Neural cell (in vitro differentiated cells): ENCODE data around the gene HIVEP3. TPM values are rescaled to one million over a fixed set of nuclear protein-coding genes. Genes with fewer than 3 reads are reported as not detected.

ENCODE experiments used
- H2AFZ ChIP-seq: fragments of 200-600, 300-800 bp; sonication (generic), shearing (Covaris generic); 2 replicates; pipeline ENCODE4 v1.6.0; 2014; ENCODE audit warnings: low read depth, mild to moderate bottlenecking, antibody characterized with exemption, low read length, moderate library complexity
- H3F3A ChIP-seq: fragments of 200-600 bp; shearing (Covaris generic); 2 replicates; pipeline ENCODE4 v1.6.1; 2016; ENCODE audit warnings: mild to moderate bottlenecking, moderate library complexity, mixed read lengths, antibody characterized with exemption, low read length; ENCODE audit not compliant: insufficient read depth, poor library complexity, severe bottlenecking
- H3K27ac ChIP-seq: fragments of 200-600, 300-800 bp; sonication (generic), shearing (Covaris generic); 2 replicates; pipeline ENCODE4 v1.5.1; 2014; ENCODE audit warnings: mild to moderate bottlenecking, low read length, moderate library complexity
- H3K27me3 ChIP-seq: fragments of 300-800, 200-600 bp; sonication (generic), shearing (Covaris generic); 2 replicates; pipeline ENCODE4 v1.6.0; 2014; ENCODE audit warnings: mild to moderate bottlenecking, low read depth, low read length, moderate library complexity; ENCODE audit not compliant: insufficient read depth
- H3K36me3 ChIP-seq: fragments of 300-800, 200-600 bp; sonication (generic), shearing (Covaris generic); 2 replicates; pipeline ENCODE4 v1.5.1; 2014; ENCODE audit warnings: mild to moderate bottlenecking, antibody characterized with exemption, low read length, moderate library complexity; ENCODE audit not compliant: insufficient read depth
- H3K4me2 ChIP-seq: fragments of 300-800, 200-600 bp; sonication (generic), shearing (Covaris generic); 2 replicates; pipeline ENCODE4 v1.6.0; 2014; ENCODE audit warnings: mild to moderate bottlenecking, low read length
- H3K4me3 ChIP-seq: fragments of 300-800, 200-600 bp; sonication (generic), shearing (Covaris generic); 2 replicates; pipeline ENCODE4 v1.5.1; 2014; ENCODE audit warnings: mild to moderate bottlenecking, low read length, moderate library complexity
- H3K79me2 ChIP-seq: fragments of 200-600 bp; shearing (Covaris generic); replicated peaks from 2 replicates; pipeline ENCODE4 v1.6.0; 2014; ENCODE audit warnings: mild to moderate bottlenecking, low read length, moderate library complexity; ENCODE audit not compliant: insufficient read depth
- H3K9ac ChIP-seq: fragments of 300-800, 200-600 bp; sonication (generic), shearing (Covaris generic); 2 replicates; pipeline ENCODE4 v1.6.1; 2016; ENCODE audit warnings: mild to moderate bottlenecking, low read length, mixed read lengths
- H3K9me2 ChIP-seq: fragments of 200-600 bp; shearing (Covaris generic); 2 replicates; pipeline ENCODE4 v1.6.1; 2016; ENCODE audit warnings: mild to moderate bottlenecking, low read length, mixed read lengths; ENCODE audit not compliant: insufficient read depth
- H3K9me3 ChIP-seq: fragments of 200-600, 300-800 bp; sonication (generic), shearing (Covaris generic); 2 replicates; pipeline ENCODE4 v1.6.1; 2016; ENCODE audit warnings: mild to moderate bottlenecking, mixed run types, low read length, moderate library complexity, mixed read lengths
- H4K20me1 ChIP-seq: fragments of 200-600 bp; shearing (Covaris generic); 2 replicates; pipeline ENCODE4 v1.6.1; 2016; ENCODE audit warnings: mild to moderate bottlenecking, mixed run types; ENCODE audit not compliant: insufficient read depth
- EP300 ChIP-seq: fragments of 450-650 bp; conservative IDR thresholded peaks from 2 replicates; pipeline ENCODE4 v1.6.1; 2014; ENCODE audit warnings: antibody characterized with exemption, mild to moderate bottlenecking, moderate library complexity; ENCODE audit not compliant: poor library complexity, severe bottlenecking
- EZH2 ChIP-seq: fragments of 200-600, 300-800 bp; shearing (Covaris generic), sonication (generic); IDR thresholded peaks from 2 replicates; pipeline ENCODE4 v1.6.1; 2014; ENCODE audit warnings: antibody characterized with exemption, low read length, borderline replicate concordance, mild to moderate bottlenecking; ENCODE audit not compliant: insufficient read depth, poor library complexity, severe bottlenecking
- MXI1 ChIP-seq: fragments of 450-650 bp; conservative IDR thresholded peaks from 2 replicates; pipeline ENCODE4 v1.6.1; 2014; ENCODE audit warnings: antibody characterized with exemption, mild to moderate bottlenecking; ENCODE audit not compliant: poor library complexity, severe bottlenecking
- POLR2AphosphoS5 ChIP-seq: IDR thresholded peaks from 2 replicates; pipeline ENCODE4 v1.6.1; 2012
- RAD21 ChIP-seq: fragments of 450-650 bp; conservative IDR thresholded peaks from 2 replicates; pipeline ENCODE4 v1.6.1; 2014; ENCODE audit warnings: antibody characterized with exemption, mild to moderate bottlenecking, moderate library complexity
- SMC3 ChIP-seq: fragments of 450-650 bp; conservative IDR thresholded peaks from 2 replicates; pipeline ENCODE4 v1.6.1; 2014; ENCODE audit warnings: antibody characterized with exemption, mild to moderate bottlenecking, moderate library complexity; ENCODE audit not compliant: poor library complexity
- TAF1 ChIP-seq: IDR thresholded peaks from 2 replicates; pipeline ENCODE4 v1.6.1; 2012; ENCODE audit warnings: low read depth
- polyA plus RNA-seq: library from polyadenylated mRNA; depleted of rRNA; stranded (reverse); fragments of >200 nt; gene quantifications from 2 replicates; pipeline ENCODE4 v1.2.3, GENCODE V29; 2014
- TF ChIP-seq, protein P1 (sequence below): fragments of 450-650 bp; IDR thresholded peaks from 2 replicates; pipeline ENCODE4 v1.5.1; 2014; ENCODE audit warnings: antibody characterized with exemption, mild to moderate bottlenecking, moderate library complexity; ENCODE audit not compliant: poor library complexity, severe bottlenecking
- TF ChIP-seq, protein P2 (sequence below): IDR thresholded peaks from 2 replicates; pipeline ENCODE4 v1.6.1; 2012; ENCODE audit warnings: borderline replicate concordance

Gene HIVEP3
- polyA plus RNA-seq, 1 donor from 2014 or later, result 2.6 TPM

DNA sequence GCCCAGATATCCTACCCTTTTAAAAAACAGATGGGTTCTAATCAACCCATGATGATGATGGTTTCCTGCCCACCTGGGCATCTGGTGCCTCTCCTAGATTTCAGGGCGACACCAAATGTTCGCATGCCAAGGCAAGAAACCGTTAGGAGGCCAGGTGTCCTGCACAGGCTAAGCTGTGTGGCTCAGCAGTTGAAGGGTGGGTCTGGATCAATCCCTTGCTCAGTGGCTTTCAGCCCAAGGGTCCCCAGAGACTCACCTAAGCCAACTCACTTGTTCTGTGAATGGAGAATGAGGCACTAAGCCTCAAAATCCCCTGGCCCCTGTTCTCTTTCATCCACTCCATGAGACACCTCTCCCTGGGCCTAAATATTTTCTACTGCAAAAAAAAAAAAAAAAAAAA lies 265.1 kb downstream of the HIVEP3 start:
- H3K27me3 ChIP-seq, result no peaks in the 10 kb centered on the region
- H2AFZ ChIP-seq, result no peak overlapping the region
- H3K36me3 ChIP-seq, result no peaks in the 10 kb centered on the region
- no peak overlapping the region for H3K4me2 ChIP-seq
- no peaks in the 10 kb centered on the region for H3K9me2 ChIP-seq
- TF ChIP-seq EP300 (no peak), RAD21 (no peak), EZH2 (no peak), SMC3 (no peak), TAF1 (no peak), MXI1 (no peak)
- TF ChIP-seq, protein P1, sequence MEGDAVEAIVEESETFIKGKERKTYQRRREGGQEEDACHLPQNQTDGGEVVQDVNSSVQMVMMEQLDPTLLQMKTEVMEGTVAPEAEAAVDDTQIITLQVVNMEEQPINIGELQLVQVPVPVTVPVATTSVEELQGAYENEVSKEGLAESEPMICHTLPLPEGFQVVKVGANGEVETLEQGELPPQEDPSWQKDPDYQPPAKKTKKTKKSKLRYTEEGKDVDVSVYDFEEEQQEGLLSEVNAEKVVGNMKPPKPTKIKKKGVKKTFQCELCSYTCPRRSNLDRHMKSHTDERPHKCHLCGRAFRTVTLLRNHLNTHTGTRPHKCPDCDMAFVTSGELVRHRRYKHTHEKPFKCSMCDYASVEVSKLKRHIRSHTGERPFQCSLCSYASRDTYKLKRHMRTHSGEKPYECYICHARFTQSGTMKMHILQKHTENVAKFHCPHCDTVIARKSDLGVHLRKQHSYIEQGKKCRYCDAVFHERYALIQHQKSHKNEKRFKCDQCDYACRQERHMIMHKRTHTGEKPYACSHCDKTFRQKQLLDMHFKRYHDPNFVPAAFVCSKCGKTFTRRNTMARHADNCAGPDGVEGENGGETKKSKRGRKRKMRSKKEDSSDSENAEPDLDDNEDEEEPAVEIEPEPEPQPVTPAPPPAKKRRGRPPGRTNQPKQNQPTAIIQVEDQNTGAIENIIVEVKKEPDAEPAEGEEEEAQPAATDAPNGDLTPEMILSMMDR, result no peak
- TF ChIP-seq, protein P2, sequence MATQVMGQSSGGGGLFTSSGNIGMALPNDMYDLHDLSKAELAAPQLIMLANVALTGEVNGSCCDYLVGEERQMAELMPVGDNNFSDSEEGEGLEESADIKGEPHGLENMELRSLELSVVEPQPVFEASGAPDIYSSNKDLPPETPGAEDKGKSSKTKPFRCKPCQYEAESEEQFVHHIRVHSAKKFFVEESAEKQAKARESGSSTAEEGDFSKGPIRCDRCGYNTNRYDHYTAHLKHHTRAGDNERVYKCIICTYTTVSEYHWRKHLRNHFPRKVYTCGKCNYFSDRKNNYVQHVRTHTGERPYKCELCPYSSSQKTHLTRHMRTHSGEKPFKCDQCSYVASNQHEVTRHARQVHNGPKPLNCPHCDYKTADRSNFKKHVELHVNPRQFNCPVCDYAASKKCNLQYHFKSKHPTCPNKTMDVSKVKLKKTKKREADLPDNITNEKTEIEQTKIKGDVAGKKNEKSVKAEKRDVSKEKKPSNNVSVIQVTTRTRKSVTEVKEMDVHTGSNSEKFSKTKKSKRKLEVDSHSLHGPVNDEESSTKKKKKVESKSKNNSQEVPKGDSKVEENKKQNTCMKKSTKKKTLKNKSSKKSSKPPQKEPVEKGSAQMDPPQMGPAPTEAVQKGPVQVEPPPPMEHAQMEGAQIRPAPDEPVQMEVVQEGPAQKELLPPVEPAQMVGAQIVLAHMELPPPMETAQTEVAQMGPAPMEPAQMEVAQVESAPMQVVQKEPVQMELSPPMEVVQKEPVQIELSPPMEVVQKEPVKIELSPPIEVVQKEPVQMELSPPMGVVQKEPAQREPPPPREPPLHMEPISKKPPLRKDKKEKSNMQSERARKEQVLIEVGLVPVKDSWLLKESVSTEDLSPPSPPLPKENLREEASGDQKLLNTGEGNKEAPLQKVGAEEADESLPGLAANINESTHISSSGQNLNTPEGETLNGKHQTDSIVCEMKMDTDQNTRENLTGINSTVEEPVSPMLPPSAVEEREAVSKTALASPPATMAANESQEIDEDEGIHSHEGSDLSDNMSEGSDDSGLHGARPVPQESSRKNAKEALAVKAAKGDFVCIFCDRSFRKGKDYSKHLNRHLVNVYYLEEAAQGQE, result no peak
- no peaks in the 10 kb centered on the region for H4K20me1 ChIP-seq
- no peaks in the 10 kb centered on the region for H3K9me3 ChIP-seq
- H3K79me2 ChIP-seq, result no peaks in the 10 kb centered on the region
- no peak overlapping the region for H3K4me3 ChIP-seq
- no peaks in the 10 kb centered on the region for H3F3A ChIP-seq
- no peak overlapping the region for H3K27ac ChIP-seq
- H3K9ac ChIP-seq, result no peak overlapping the region

DNA sequence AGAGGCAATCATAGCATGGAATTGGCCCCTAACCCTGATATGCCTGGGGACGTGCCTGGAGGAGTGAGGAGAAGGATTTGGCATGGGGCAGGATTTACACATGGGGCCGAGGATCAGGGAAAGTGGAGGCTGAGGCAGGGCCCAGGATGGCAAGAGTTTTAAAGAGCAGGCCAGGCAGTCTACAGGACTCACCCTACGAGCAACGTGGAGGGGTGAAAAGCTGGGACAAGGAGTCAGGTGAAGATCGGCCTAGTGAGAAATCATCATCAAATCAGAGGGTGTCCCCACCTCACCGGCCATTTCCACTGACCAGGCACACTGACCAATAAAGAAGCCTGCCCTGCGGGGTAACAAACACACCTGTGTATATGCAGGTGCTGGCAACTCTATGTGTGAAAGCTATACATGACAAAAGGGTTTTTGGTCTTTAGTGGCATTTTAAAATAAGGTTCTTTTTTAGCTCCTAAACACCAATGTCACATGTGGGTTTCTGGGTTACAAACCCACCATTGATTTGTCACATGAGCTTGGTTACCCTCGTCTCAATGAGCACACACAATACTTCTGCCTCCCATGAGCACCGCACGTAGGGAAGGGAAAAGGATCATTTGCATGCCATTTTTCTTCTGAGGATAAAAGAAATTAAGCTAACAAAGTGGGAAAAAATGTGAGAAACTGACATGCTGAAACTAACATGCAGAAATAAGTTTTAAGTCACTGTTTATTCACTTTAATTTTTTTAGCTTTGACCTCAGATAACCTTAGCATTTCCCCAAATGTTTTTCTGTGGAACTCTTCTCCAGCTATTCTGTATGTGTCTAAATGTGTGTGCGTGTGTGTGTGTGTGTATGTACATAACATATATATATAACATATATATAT lies 266.1 kb downstream of the HIVEP3 start:
- TF ChIP-seq, protein P1, result no peak
- no peak for TF ChIP-seq MXI1
- no peak for TF ChIP-seq SMC3
- no peak for TF ChIP-seq POLR2AphosphoS5
- no peak for TF ChIP-seq TAF1
- no peak for TF ChIP-seq RAD21
- TF ChIP-seq, protein P2, result no peak
- TF ChIP-seq EP300, result no peak
- TF ChIP-seq EZH2, result no peak
- H2AFZ ChIP-seq, result no peak overlapping the region
- no peak overlapping the region for H3K27ac ChIP-seq
- H3K79me2 ChIP-seq, result no peaks in the 10 kb centered on the region
- no peaks in the 10 kb centered on the region for H3K36me3 ChIP-seq
- H3K9ac ChIP-seq, result no peak overlapping the region
- H3K27me3 ChIP-seq, result no peaks in the 10 kb centered on the region
- H3F3A ChIP-seq, result no peaks in the 10 kb centered on the region
- no peaks in the 10 kb centered on the region for H3K9me2 ChIP-seq
- no peaks in the 10 kb centered on the region for H3K9me3 ChIP-seq
- no peak overlapping the region for H3K4me2 ChIP-seq
- H4K20me1 ChIP-seq, result no peaks in the 10 kb centered on the region
- H3K4me3 ChIP-seq, result no peak overlapping the region
